LoVo (cell line): ENCODE measurements around the gene SNCG.
"Not testable (repeated sequence)": the region's sequence is repeated elsewhere in the genome, so short reads cannot be mapped to it uniquely, and the experiment has no call there.

Experiments used
- DNase-seq: peaks from one replicate; pipeline ENCODE4 v3.0.0-alpha.2; 2016; ENCODE audit warnings: low spot score

Gene SNCG

DNA sequence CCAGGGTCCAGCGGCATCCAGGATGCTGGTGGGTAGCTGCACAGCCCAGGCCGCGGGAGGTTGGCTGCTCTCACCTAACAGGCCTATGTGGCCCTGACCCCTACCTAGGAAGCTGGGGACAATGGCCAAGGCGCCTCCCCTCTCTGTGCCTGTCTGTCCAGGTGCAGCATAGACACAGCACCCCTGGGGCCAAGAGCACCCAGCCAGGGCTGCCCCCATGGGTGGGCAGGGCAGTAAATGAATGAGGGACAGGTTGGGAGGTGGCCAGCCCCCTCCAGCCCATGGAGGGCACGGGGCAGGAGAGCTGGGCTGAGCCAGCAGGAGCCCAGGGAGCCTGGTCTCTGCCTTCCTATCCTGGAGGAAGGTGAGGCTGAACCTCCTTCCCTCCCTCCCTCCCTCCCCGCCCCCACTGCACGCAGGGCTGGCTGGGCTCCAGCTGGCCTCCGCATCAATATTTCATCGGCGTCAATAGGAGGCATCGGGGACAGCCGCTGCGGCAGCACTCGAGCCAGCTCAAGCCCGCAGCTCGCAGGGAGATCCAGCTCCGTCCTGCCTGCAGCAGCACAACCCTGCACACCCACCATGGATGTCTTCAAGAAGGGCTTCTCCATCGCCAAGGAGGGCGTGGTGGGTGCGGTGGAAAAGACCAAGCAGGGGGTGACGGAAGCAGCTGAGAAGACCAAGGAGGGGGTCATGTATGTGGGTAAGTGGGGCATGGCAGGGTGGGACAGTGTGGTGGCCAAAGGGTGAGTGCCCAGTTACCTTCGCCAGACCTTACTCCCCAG is at the start of gene SNCG:
TSS of gene SNCG (plus strand) at position 484 of the 785 bp plus-strand sequence. CDS start at position 583, 99 bp downstream.
- no peak for DNase-seq

GRCh38 chr10:86914734-86915133 is 43.7 kb upstream of the SNCG start:
- DNase-seq: no peak

DNA sequence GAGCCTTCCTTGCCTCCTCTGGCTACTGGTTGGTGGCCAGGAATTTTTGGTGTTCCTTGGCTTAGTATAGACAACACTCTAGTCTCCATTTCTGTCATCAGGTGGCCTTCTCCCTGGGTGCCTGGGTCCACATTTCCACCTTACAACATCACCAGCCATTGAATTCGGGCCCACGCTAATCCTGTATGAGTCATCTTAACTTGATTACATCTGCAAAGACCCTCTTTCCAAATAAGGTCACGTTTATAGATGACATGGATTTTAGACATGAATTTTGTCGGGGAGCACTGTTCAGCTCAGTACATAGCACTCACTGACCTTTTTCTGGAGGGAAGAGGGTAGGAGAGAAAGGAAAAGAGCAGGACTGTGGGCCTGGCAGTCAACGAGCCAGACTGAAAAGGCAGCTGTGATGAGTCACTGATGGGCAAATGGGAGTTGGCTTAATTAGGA is 40.4 kb upstream of the SNCG start:
- DNase-seq: no peak

- DNase-seq: no peak
Observed at GRCh38 chr10:86922553-86922961, 35.8 kb upstream of the SNCG start.

DNA sequence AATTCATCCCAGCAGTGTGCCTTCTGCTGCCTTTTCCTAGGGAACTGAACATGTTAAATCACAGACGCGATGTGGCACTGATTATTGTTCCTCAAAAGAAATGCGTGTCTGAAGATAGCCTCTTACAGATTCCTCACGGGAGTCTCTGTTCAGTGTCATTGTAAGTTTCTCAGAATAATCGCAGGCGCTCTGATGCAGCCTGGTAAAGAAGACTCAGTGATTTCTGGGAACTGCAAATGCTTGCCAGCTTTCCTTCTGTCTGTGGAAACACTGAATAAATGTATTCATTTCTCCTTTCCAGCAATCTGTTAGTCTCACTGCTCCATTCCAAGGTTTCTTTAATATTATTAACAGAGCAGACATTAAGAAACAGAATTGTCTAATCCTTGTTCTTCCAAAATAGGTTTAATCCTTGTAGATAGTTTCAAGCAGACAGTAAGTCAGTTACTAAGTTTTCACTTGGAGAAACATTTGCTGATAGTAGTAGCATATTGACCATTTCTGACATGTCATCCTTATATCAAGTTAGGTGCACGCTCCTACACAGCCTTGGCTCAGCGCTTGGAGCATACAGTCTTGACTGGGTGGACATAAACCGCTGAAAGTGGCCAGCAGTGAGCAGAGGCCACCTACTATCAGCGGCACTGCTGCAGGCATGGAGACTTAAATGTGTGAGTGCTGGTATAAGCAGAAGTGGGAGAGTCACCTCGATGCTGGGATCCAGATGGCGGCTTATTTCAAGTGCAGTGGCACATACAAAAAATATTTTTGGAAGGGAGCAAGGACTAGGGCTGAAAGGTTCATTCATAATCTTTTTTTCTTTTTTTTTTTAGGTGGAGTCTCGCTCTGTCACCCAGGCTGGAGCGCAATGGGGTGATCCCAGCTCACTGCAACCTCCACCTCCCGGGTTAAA is 28.7 kb upstream of the SNCG start:
- DNase-seq: no peak

GRCh38 chr10:86931872-86932271 is 26.5 kb upstream of the SNCG start:
- DNase-seq: no peak

DNA sequence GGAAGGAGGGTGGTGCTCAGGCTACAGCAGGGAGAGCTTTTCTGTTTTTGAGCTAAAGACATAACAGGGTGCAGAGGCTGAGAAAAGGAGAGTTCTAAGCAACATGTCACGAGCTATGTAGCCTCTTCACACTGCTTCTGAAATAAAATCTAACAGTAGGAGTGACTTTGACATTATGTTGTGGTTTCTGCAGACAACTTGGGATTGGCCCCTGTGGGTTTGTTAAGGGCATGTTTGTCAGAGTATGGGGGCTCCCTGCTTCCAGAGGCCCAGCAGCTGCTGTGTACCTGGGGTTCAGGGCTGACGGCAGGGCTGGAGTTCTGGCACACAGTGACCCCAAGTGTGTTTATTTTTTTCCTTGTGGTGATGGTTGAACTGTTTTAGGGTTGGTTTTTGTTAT is 25.7 kb upstream of the SNCG start:
- no peak for DNase-seq

GRCh38 chr10:86934162-86934711 is 24.2 kb upstream of the SNCG start:
- not testable (repeated sequence) for DNase-seq

DNA sequence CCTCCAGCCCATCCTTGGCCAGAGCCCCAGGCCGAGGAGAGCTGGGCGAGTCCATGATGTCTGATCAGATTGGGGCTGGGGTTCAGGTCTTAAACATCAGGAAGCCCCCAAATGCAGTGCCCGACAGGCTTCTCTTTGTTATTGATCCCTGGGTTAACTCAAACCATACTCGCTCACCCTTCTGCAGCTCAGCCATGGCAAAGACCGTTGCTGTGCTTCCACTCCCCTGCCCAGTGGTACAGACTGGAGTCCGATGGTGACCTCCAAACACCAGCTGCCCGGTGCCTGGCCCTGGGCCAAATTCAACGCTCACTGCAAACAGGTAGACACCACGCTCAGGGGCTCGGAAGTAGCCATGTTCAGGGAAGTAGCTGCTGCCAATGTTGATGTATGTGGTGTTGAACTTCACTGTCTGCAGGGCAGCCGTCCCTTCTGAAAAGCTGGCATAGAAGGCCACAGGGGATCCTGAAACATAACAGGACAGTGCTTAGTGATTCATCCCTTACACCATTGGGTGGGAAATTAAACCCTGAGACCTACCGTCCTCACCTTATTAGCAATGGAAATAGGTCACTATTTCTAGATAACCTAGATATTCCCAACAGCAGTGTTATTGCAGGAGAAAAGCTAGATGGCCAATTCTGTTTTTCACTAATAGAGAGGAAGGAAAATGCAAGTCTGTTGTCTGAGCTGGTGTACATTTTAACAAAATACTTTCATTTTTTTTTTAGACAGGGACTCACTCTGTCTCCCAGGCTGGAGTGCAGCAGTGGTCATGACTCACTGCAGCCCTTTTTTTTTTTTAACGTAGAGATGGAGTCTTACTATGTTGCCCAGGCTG is 21.5 kb upstream of the SNCG start:
- no peak for DNase-seq

DNA sequence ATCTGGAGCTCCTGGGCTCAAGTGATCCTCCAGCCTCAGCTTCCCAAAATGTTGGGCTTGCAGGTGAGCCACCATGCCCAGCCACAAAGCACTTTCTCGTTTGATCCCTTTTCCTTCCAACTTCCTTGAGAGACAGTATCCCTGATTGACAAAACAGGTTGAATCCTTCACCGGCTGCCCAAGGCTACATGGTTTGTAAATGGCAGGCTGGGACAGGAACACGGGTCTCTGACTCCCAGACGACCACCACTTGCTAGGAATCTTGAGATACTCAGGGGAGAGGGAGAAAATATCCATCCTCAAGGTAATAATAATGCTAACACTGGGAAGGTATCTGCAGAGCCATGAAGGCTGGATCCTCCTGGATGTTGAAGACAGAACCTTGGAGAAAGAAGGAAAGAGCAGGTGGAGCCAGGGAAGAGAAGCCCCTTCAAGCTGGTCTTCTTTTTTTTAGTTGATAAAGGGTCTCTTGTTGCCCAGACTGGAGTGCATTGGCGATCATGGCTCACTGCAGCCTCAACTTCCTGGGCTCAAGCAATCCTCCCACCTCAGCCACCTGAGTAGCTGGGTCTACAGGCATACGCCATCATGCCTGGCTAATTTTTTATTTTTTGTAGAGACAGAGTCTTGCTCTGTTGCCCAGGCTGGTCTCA is 20.8 kb upstream of the SNCG start:
- DNase-seq: no peak

DNA sequence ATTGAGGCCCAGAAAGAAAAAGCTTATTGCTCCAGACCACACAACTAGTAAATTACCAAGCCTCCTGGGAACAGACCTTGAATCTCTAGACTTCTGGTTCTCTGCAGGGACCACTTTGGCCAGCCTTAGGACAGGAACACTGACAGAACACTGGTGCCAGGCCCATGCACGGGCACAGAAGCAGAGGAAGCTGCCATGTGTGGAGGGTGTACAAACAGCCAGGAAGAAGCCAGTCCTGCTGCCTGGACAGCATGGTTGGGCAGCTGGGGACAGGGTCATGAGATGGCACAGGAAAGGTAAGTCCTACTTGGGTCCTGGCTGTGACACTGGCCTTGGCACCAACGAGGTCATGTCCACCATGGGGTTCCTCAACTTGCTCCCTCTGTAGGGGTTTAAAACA is 20.1 kb upstream of the SNCG start:
- DNase-seq: no peak

DNA sequence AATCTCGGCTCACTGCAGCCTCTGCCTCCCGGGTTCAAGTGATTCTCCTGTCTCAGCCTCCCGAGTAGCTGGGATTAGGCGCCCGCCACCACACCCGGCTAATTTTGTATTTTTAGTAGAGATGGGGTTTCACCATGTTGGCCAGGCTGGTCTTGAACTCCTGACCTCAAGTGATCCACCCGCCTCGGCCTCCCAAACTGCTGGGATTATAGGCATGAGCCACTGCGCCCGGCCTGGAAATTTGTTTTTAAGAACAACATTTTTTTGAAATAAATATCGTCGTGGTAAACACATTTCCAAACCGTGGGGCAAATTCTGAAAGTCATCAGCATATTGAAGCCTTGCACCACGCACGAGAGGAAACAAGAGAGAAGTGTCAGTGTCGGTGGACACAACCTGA is 18.3 kb upstream of the SNCG start:
- DNase-seq: not testable (repeated sequence)

DNA sequence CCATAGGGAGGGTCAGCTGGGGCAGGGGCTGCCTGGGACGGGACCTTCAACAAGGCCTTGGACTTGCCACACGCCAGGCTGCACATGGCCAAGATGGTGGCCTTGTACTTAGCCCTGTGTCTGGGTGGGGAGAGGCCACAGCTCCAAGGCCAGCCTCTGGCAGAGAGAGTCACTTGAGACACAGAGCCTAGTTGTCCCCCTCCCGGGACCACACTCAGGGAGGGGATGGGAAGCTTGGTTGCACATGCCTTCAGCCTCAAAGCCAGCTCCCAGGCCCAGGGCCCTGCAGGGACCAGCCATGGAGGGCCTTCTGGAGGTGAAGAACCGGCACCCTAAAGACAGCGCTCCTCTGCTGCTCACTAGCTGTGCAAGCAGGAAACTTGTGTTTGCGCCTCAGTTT is 17.7 kb upstream of the SNCG start:
- no peak for DNase-seq

DNA sequence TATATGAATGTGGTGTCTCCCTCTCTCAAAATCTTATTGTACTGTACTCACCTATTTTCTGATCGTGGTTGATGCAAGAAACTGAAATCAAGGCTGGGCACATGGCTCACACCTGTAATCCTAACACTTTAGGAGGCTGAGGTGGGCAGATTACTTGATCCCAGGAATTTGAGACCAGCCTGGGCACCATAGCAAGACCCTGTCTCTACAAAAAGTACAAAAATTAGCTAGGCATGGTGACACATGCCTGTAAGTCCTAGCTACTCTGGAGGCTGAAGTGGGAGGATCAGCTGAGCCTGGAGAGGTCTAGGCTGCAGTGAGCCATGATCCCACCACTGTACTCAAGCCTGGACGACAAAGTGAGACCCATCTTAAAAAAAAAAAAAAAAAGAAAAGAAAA is 17.0 kb upstream of the SNCG start:
- DNase-seq: no peak

DNA sequence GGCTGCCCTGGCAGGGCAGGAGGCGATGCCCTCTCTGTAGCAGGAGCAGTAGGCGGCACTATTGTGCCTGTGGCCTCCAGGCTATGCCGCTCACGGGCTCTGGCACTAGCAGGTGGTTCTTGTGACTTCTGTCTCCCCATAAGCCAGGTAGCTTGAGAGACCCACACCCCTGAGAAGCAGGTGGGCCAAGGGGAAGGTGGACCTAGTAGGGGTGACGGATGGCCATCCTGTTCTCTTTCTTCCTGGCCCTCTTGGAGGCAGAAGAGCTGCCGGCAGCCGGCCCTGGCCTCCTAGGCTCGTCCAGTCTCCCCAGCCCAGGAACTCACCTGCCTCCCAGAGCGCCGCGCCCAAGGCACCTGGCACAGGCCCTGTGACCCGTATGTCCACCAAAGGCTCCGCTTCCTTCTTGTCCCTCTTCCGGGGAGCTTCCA is 16.4 kb upstream of the SNCG start:
- DNase-seq: no peak

DNA sequence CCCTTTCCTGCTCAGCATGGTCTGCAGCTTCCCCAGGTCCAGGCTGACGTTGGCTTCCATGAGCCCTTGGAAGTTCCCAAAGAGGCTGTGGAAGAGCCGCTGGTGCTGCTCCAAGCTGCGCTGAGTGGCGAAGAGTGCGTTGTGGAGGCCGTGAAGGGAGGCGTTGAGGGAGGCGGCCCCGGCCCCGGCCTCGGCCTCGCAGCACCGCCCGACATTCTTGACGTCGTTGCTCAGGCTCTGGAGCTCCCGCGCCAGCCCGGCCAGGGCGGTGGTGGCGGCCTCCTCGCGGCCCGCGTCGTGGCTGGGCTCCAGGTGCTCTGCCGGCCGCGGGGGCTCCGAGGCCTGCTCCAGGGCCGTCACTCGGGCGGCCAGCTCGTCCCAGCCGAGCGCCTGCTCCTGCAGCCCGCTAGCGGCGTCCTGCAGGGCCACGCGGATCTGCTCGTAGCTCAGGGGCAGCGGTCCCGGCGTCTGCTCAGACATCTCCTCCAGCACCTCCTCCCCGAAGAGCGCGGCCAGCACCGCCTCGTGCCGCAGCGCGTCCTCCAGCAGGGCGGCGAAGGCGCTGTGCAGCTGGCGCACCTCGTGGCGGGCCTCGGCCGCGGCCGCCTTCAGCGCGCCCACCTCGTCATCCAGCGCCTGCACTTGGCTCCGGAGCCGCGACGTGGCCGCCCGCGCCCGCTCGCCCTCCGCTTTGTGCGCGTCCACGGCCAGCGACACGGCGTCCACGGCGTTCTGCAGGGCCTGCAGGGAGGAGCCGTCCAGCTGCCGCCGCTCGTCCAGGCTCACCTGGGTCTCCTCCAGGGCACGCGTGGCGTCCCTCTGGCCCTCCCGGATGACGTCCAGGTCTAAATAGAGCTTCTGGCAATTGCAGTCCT is 15.7 kb upstream of the SNCG start:
- no peak for DNase-seq

DNA sequence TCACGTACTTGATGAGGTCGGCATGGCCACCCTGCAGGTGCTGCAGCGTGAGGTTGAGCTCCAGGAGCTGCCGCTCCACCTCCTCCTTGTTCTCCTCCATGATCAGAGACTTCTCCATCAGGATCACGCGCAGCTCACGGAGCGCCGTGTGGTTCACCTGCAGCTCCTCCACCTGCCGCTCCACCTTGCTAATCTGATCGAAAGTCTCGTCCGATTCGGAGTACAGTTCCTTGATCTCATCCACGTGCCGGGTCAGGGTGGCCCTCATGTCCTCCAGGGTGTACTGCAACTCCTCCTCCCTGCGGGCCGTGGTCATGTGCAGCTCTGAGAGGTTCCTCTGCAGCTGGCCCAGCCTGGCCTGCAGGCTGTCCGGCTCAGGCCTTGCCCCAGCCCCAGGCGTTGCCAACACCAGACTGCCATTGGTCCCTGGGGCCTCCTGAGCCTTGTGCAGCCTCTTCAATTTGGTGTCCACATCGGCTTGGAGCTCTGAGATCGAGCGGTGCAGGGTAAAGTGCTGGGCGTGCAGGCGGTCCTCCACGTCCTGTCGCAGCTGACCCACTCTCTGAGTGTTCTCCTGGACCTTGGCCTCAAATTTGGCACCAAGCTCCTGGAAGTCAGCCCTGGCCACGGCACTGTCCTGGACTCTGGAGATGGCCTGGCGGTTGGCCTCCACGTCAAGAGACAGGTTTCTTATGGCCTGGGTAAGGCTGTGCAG is 14.9 kb upstream of the SNCG start:
- DNase-seq: no peak

GRCh38 chr10:86944031-86944419 is 14.4 kb upstream of the SNCG start:
- DNase-seq: no peak

DNA sequence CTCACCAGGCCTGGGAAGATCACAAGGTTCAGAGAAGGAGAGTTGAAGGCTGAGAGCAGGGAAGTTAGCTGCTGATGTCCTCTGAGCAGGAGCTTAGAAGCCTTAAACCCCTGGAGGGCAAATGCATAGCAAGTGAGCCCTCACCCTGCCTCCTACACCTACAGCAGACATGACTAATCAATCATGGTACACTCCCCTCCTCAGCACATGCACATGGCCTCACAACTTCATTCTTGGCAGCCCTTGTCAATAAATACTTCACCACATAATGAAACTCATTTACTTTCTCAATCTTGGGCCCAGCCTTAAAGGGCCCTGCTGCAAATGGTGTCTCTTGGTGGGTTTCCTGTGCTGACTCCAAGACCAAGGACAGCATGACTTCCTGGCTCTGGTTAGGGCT is 13.9 kb upstream of the SNCG start:
- DNase-seq: no peak

GRCh38 chr10:86944907-86945306 is 13.5 kb upstream of the SNCG start:
- DNase-seq: no peak
